Activated B cell treated with CpG ODN at 0.5 μM for 24 hours (primary cell): ENCODE results near the gene LPP. TPM values are rescaled to one million over a fixed set of nuclear protein-coding genes. Genes with fewer than 3 reads are reported as not detected.

Experiments used
- ATAC-seq: fragments of 200-7000 bp; cut with Tn5 transposase; one replicate; pipeline ENCODE4 v1.10.0; 2021; ENCODE audit warnings: low read depth, mild to moderate bottlenecking, moderate library complexity
- CTCF ChIA-PET: fragments of 350-600 bp; sonication (Branson Sonifier 250); formaldehyde crosslinking; loops from one replicate; lab custom pipeline; 2021; ENCODE audit warnings: antibody characterized with exemption; lab: Charles Lee
- POLR2A ChIA-PET: fragments of 350-600 bp; sonication (Branson Sonifier 250); formaldehyde crosslinking; loops from one replicate; lab custom pipeline; 2021; ENCODE audit warnings: antibody characterized with exemption; lab: Charles Lee
- DNase-seq: peaks from one replicate; pipeline ENCODE4 v3.0.0; 2022
- H3K27ac Mint-ChIP-seq: one replicate; pipeline ENCODE4 v1.8.0; 2020; ENCODE audit warnings: mixed read lengths
- H3K27me3 Mint-ChIP-seq: one replicate; pipeline ENCODE4 v1.8.0; 2021; ENCODE audit warnings: mixed read lengths
- H3K36me3 Mint-ChIP-seq: one replicate; pipeline ENCODE4 v1.8.0; 2021; ENCODE audit warnings: low read depth, mixed read lengths
- H3K4me1 Mint-ChIP-seq: one replicate; pipeline ENCODE4 v1.8.0; 2021; ENCODE audit warnings: mixed read lengths
- H3K4me3 Mint-ChIP-seq: one replicate; pipeline ENCODE4 v1.8.0; 2020; ENCODE audit warnings: mild to moderate bottlenecking, mixed read lengths
- H3K9me3 Mint-ChIP-seq: one replicate; pipeline ENCODE4 v1.8.0; 2020; ENCODE audit warnings: mixed read lengths
- intact Hi-C: fragments of 100-400 bp; cut with micrococcal nuclease; formaldehyde crosslinking; loops from one replicate; pipeline ENCODE4 v1.15.1; 2024
- total RNA-seq: library from RNA; stranded (reverse); gene quantifications from 2 replicates; pipeline ENCODE4 v1.2.3, GENCODE V29; 2022
- TF ChIP-seq, protein P1 (sequence below): fragments of 200-600 bp; IDR thresholded peaks from one replicate; pipeline ENCODE4 v1.8.0; 2022; ENCODE audit warnings: antibody characterized with exemption, mild to moderate bottlenecking

LPP gene
- total RNA-seq, 1 donor from 2014 or later, result 60.1 TPM

DNA sequence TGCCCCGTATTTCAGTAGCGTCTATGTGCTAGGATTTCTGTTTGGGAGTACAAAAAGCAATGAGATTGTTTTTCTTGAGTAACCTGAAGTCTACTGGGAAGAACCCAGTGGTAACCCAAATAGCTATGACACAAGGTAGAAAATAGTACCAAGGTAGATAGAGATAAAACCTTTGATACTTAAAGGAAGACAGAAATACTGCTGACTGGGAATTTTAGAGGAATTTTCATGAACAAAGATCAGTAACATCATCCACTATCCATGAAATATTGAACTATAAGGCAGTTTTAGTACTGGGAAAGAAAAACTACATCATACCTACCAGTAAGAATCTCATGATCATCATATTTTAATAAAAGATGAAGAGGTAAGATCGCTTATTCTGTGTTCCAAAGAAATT, 489.8 kb downstream of the LPP start:
- CTCF ChIA-PET, result no interaction called here
- no peak overlapping the region for H3K4me3 Mint-ChIP-seq
- peaks cover 14% of the 10 kb centered on the region for H3K4me1 Mint-ChIP-seq
- no peaks in the 10 kb centered on the region for H3K9me3 Mint-ChIP-seq
- TF ChIP-seq, protein P1, sequence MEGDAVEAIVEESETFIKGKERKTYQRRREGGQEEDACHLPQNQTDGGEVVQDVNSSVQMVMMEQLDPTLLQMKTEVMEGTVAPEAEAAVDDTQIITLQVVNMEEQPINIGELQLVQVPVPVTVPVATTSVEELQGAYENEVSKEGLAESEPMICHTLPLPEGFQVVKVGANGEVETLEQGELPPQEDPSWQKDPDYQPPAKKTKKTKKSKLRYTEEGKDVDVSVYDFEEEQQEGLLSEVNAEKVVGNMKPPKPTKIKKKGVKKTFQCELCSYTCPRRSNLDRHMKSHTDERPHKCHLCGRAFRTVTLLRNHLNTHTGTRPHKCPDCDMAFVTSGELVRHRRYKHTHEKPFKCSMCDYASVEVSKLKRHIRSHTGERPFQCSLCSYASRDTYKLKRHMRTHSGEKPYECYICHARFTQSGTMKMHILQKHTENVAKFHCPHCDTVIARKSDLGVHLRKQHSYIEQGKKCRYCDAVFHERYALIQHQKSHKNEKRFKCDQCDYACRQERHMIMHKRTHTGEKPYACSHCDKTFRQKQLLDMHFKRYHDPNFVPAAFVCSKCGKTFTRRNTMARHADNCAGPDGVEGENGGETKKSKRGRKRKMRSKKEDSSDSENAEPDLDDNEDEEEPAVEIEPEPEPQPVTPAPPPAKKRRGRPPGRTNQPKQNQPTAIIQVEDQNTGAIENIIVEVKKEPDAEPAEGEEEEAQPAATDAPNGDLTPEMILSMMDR, result no peak
- no peak overlapping the region for H3K27ac Mint-ChIP-seq
- intact Hi-C loops, result no loop called here
- no peak for ATAC-seq
- POLR2A ChIA-PET, result interaction anchor here (0.6 kb wide), 1 partner anchor 44 kb away, joined by 3 read pairs; no protein-coding TSS in a partner anchor
- H3K36me3 Mint-ChIP-seq, result peaks cover 6% of the 10 kb centered on the region
- DNase-seq, result no peak
- H3K27me3 Mint-ChIP-seq, result no peaks in the 10 kb centered on the region

DNA sequence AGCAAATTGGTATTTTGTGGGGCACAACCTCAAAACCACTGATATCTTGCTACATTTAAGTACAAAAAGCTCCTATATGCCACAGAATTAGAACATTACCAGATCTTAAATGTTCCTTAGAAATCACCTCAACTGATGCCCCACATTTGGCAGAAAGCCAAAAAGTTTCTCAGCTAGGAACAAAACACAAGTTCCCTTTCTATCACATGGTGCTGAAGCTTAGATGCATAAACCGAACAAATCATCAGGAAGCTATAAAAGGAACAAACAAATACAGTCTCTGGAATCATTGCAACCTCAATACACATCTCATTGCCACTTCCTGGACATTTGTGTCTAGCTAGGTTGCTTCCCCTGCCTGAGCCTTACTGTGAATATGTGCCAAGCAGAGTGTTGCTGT, 492.6 kb downstream of the LPP start:
- H3K27ac Mint-ChIP-seq, result no peak overlapping the region
- H3K36me3 Mint-ChIP-seq, result peaks cover 8% of the 10 kb centered on the region
- H3K4me3 Mint-ChIP-seq, result no peak overlapping the region
- H3K4me1 Mint-ChIP-seq, result peaks cover 14% of the 10 kb centered on the region
- intact Hi-C loops, result loop anchor here (2.0 kb wide), 1 partner anchor 18 kb away; no protein-coding TSS in a partner anchor
- H3K27me3 Mint-ChIP-seq, result no peaks in the 10 kb centered on the region
- ChIA-PET CTCF (no interaction called here), POLR2A (no interaction called here)
- no peaks in the 10 kb centered on the region for H3K9me3 Mint-ChIP-seq
- TF ChIP-seq, protein P1, result no peak
- no peak for ATAC-seq
- DNase-seq, result no peak

DNA sequence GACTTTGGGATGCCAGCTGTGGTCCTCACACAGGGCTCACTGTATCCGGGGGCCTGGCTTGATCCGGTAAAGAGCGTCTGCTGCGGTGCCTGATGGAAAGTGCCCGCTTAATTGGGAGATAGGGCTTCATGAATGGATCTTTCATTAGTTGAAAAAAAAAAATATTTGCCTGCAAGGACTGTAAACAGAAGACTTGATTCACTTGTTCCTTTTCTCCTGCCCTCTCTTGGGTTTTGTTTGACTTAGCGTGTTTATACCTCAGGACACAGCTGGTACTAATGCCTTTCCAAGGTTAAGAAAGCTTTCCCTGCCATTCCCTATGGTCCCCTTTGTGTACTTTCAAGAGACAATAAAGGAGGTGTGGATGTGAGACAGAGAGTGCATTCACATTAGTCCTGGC, 493.3 kb downstream of the LPP start:
- ChIA-PET CTCF (no interaction called here), POLR2A (no interaction called here)
- Mint-ChIP-seq H3K36me3 (peaks cover 8% of the 10 kb centered on the region), H3K4me1 (peaks cover 14% of the 10 kb centered on the region), H3K9me3 (no peaks in the 10 kb centered on the region), H3K27ac (no peak overlapping the region), H3K27me3 (no peaks in the 10 kb centered on the region), H3K4me3 (no peak overlapping the region)
- TF ChIP-seq, protein P1, result no peak
- DNase-seq (no peak), ATAC-seq (no peak)
- intact Hi-C loops, result loop anchor here (2.0 kb wide), 1 partner anchor 18 kb away; no protein-coding TSS in a partner anchor

DNA sequence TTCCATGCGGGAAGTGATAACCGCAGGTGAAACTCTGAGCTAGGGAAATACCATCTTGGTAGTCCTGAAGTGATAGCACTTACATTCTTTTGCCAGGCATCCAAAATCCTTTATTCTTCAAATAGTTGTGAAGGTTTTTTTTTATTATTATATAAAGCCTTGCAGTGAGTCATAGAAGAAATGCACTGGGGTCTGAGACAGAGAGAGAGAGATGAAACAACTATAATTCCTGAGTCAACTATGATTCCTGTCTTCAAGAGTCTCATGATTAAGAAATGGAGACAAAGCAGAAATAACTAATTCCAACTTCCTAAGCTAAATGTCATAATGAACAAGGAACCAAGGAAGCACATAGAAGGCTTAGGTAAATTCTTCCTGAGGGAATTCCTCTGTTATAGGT, 495.6 kb downstream of the LPP start:
- intact Hi-C loops, result no loop called here
- Mint-ChIP-seq H3K9me3 (no peaks in the 10 kb centered on the region), H3K27ac (no peak overlapping the region), H3K4me3 (no peak overlapping the region), H3K36me3 (peaks cover 10% of the 10 kb centered on the region), H3K27me3 (no peaks in the 10 kb centered on the region), H3K4me1 (peaks cover 14% of the 10 kb centered on the region)
- TF ChIP-seq, protein P1, result no peak
- DNase-seq (no peak), ATAC-seq (no peak)
- CTCF ChIA-PET, result no interaction called here
- POLR2A ChIA-PET, result interaction anchor here (0.6 kb wide), 1 partner anchor 52 kb away, joined by 4 read pairs; no protein-coding TSS in a partner anchor

DNA sequence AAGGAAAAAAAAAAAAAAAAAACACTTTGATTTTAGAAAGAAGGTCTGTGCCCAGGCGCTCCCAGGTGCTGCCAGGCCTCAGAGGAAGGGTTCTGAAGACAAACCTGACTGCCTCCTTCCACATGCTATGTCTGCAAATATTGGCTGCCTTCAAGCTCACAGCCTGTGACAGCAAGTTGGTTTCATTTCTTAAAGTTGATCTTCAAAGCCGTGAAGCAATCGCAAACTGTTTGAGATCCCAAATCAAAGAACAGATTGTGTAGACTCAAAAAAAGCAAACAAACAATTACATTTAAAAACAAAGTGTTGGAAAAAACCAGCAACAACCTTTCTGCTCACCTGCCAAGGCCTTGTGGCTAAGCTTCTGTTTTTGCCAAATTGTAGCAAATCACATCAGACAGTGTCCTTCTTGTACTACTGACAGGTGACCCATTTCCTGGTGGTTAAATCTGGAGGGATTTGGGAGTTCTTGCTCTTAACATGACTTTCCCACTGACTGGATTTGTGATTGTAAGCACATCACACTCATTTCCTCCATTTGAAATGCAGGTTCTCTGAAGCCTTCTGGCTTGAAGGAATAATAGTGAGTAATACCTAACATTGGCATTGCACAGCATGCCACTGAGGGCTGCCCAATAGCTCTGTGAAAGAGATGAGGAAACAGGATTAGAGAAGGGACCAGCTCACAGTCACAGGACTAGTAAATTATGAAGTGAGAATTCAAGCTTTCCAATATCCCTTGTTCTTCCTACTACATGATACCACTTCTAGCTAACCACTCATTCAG, 502.4 kb downstream of the LPP start:
- Mint-ChIP-seq H3K9me3 (no peaks in the 10 kb centered on the region), H3K36me3 (peaks cover 2% of the 10 kb centered on the region), H3K4me1 (no peaks in the 10 kb centered on the region), H3K27ac (no peak overlapping the region), H3K4me3 (no peak overlapping the region), H3K27me3 (no peaks in the 10 kb centered on the region)
- intact Hi-C loops, result loop anchor here (5.0 kb wide), 1 partner anchor 39 kb away; no protein-coding TSS in a partner anchor
- TF ChIP-seq, protein P1, result no peak
- POLR2A ChIA-PET, result interaction anchor here (0.7 kb wide), 2 partner anchors 15 to 50 kb away, joined by 3 read pairs; no protein-coding TSS in a partner anchor
- no peak for ATAC-seq
- CTCF ChIA-PET, result no interaction called here
- no peak for DNase-seq
